Prostate gland (tissue), 2 donors: Measurements from ENCODE around the gene CDYL2. TPM values are rescaled to one million over a fixed set of nuclear protein-coding genes. Genes with fewer than 3 reads are reported as not detected.
A peak's percentile ranks its signal among the peaks of the same experiment; 100 is the strongest.

Experiments used
- DNase-seq: peaks from one replicate; pipeline ENCODE4 v3.0.0-alpha.2; 2019; ENCODE audit warnings: low spot score
- H3K27ac ChIP-seq, 2 donors: fragments of 200-600 bp; sonication (generic); 2 replicates each; pipeline ENCODE4 v1.5.1; 2017 to 2019
- H3K27me3 ChIP-seq: fragments of 200-600 bp; sonication (generic); replicated peaks from 2 replicates; pipeline ENCODE4 v1.5.1; 2019; ENCODE audit not compliant: insufficient read depth
- H3K36me3 ChIP-seq, 2 donors: fragments of 200-600 bp; sonication (generic); 1 replicate in 1 of 2; 2 replicates in 1 of 2; pipeline versions ENCODE4 v1.5.1 to v1.8.1; 2017 to 2019
- H3K4me1 ChIP-seq: fragments of 200-600 bp; sonication (generic); replicated peaks from 2 replicates; pipeline ENCODE4 v1.5.1; 2019
- H3K4me3 ChIP-seq, 2 donors: fragments of 200-600 bp; sonication (generic); 2 replicates each; pipeline ENCODE4 v1.5.1; 2017 to 2019
- H3K9me3 ChIP-seq: fragments of 200-600 bp; sonication (generic); 2 replicates; pipeline ENCODE4 v1.5.1; 2017
- POLR2A ChIP-seq: fragments of 450-650 bp; IDR thresholded peaks from one replicate; pipeline ENCODE4 v1.6.1; 2016; ENCODE audit warnings: antibody characterized with exemption, mild to moderate bottlenecking
- POLR2AphosphoS5 ChIP-seq: sonication (generic); formaldehyde crosslinking; IDR thresholded peaks from one replicate; pipeline ENCODE4 v1.6.1; 2017; ENCODE audit warnings: antibody characterized with exemption
- WGBS: methylation state at CpG from one replicate; pipeline ENCODE4 v1.1.5; 2018; 5-methylcytosine and 5-hydroxymethylcytosine counted together
- intact Hi-C: fragments of 100-400 bp; cut with DNase I; formaldehyde crosslinking; loops from one replicate; pipeline ENCODE4 v1.14.2; 2022
- total RNA-seq, 2 donors: library from RNA; depleted of rRNA; stranded (reverse); fragments of >200 nt; gene quantifications; one replicate each; pipeline ENCODE4 v1.1.0, GENCODE V29; 2016
- TF ChIP-seq, protein P1 (sequence below), 4 experiments: fragments of 200-600 bp in 2 of 4; fragments of 450-650 bp in 2 of 4; sonication (generic) in 2 of 4; IDR thresholded peaks; 1 replicate in 3 of 4; 2 replicates in 1 of 4; pipeline ENCODE4 v1.5.1; 2016 to 2019; ENCODE audit warnings: antibody characterized with exemption in 4 of 4, mild to moderate bottlenecking in 2 of 4, moderate library complexity in 2 of 4

CDYL2 gene
- total RNA-seq, 2 donors from 2014 or later, result 42.8 to 63.7 TPM

GRCh38 chr16:80691111-80691741, 113.2 kb downstream of the CDYL2 start:
- H3K4me1 ChIP-seq, result no peaks in the 10 kb centered on the region
- 90% methylated on average over 3 of the region's 3 CpGs for WGBS
- no peaks in the 10 kb centered on the region for H3K27me3 ChIP-seq
- TF ChIP-seq, protein P1, sequence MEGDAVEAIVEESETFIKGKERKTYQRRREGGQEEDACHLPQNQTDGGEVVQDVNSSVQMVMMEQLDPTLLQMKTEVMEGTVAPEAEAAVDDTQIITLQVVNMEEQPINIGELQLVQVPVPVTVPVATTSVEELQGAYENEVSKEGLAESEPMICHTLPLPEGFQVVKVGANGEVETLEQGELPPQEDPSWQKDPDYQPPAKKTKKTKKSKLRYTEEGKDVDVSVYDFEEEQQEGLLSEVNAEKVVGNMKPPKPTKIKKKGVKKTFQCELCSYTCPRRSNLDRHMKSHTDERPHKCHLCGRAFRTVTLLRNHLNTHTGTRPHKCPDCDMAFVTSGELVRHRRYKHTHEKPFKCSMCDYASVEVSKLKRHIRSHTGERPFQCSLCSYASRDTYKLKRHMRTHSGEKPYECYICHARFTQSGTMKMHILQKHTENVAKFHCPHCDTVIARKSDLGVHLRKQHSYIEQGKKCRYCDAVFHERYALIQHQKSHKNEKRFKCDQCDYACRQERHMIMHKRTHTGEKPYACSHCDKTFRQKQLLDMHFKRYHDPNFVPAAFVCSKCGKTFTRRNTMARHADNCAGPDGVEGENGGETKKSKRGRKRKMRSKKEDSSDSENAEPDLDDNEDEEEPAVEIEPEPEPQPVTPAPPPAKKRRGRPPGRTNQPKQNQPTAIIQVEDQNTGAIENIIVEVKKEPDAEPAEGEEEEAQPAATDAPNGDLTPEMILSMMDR (IDR thresholded peaks at IDR 0.05), result no peak
- no peak for TF ChIP-seq POLR2A
- TF ChIP-seq POLR2AphosphoS5, result no peak
- no peaks in the 10 kb centered on the region for H3K36me3 ChIP-seq
- no peak overlapping the region for H3K27ac ChIP-seq
- intact Hi-C loops, result no loop called here
- DNase-seq, result peak; percentile 1
- H3K9me3 ChIP-seq, result no peaks in the 10 kb centered on the region
- H3K4me3 ChIP-seq, result no peak overlapping the region

DNA sequence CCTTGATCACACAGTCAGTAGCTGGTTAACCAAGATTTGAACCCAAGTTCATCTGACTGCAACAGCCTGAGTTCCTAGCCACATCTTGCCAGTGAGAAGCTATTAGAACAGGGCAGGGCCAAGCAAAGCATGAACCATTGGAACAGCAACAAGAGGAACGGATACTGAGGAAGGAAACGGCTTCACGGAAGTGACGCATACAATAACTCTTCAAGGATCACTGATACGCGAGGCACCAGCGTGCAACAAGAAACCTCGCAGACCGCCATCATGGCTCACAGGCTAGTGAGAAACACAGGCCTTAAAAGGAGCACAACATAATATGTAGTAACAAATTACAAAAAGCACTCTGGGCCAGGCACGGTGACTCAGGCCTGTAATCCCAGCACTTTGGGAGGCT, 114.9 kb downstream of the CDYL2 start:
- DNase-seq, result peak; percentile 2
- intact Hi-C loops, result no loop called here
- Histone ChIP-seq H3K36me3 (no peaks in the 10 kb centered on the region), H3K4me1 (no peaks in the 10 kb centered on the region), H3K27ac (no peak overlapping the region), H3K27me3 (no peaks in the 10 kb centered on the region), H3K4me3 (no peak overlapping the region), H3K9me3 (no peaks in the 10 kb centered on the region)
- TF ChIP-seq POLR2A, result no peak
- TF ChIP-seq, protein P1 (IDR thresholded peaks at IDR 0.05), result no peak
- no peak for TF ChIP-seq POLR2AphosphoS5
- WGBS, result 78% methylated on average over 10 of the region's 10 CpGs

- Histone ChIP-seq H3K27me3 (no peaks in the 10 kb centered on the region), H3K9me3 (no peaks in the 10 kb centered on the region), H3K4me1 (no peaks in the 10 kb centered on the region), H3K4me3 (no peak overlapping the region), H3K36me3 (no peaks in the 10 kb centered on the region), H3K27ac (no peak overlapping the region)
- intact Hi-C loops, result no loop called here
- whole genome bisulfite sequencing, result 81% methylated on average over 4 of the region's 4 CpGs
- TF ChIP-seq POLR2A (no peak), POLR2AphosphoS5 (no peak)
- TF ChIP-seq, protein P1 (IDR thresholded peaks at IDR 0.05), result no peak
- DNase-seq, result peak; percentile 0
Measured at GRCh38 chr16:80687606-80688005, 116.8 kb downstream of the CDYL2 start.

DNA sequence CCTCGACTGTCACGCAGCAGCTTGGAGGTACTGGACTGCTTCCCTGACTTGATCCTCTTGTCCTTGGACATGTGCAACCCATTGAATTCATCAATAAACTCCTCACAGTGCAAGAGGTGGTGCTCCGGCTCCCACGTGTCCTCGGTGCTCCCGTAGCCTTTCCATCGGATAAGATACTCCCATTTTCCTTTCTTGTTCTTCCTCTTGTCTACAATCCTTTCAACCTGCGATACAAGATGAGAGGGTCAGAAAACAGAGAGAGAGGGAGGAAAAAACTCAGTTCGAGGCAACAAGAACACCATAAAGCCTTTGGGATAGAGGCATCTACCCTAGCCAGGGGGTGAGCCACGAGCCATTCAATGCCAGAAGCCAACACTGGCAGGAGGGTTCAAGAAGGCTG, 119.5 kb downstream of the CDYL2 start:
- H3K4me3 ChIP-seq, result no peak overlapping the region
- 98% methylated on average over 10 of the region's 10 CpGs for WGBS
- TF ChIP-seq POLR2AphosphoS5, result no peak
- no peak for TF ChIP-seq POLR2A
- TF ChIP-seq, protein P1 (IDR thresholded peaks at IDR 0.05), result no peak

DNA sequence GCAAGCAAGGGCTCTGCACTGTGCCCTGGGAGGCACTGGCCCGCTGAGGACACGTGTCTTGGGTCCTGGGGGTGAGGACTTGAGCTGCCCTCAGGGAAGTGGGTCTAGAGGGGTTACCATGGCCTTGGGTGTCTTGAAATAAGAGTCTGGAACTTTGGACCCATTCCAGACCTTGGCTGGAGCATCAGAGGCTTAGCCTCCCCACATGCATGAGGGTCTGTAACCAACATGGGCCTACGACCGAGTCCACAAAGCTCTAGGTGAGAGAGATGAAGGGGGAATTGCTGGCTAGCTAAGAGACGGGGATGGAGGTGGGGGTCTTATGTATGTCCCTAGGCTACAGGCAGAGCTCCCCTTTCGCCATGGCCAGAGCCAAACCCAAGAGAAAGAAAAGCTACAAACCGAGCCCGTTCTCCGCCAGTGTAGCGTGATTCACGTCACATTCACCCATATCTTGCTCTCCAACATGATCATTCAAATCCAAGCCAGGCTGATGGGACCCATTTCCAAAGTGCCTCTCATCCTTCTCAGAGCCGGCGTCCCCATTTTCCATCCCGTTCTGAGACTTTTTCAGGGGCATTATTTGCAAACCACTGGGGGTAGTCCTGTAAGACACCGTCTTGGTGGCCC, 120.1 kb downstream of the CDYL2 start:
- intact Hi-C loops, result no loop called here
- no peak for TF ChIP-seq POLR2A
- TF ChIP-seq POLR2AphosphoS5, result no peak
- TF ChIP-seq, protein P1 (IDR thresholded peaks at IDR 0.05), result no peak
- no peak overlapping the region for H3K27ac ChIP-seq
- no peaks in the 10 kb centered on the region for H3K27me3 ChIP-seq
- no peaks in the 10 kb centered on the region for H3K4me1 ChIP-seq
- H3K9me3 ChIP-seq, result no peaks in the 10 kb centered on the region
- 96% methylated on average over 15 of the region's 15 CpGs for WGBS
- peak; percentile 1 for DNase-seq
- no peaks in the 10 kb centered on the region for H3K36me3 ChIP-seq
- no peak overlapping the region for H3K4me3 ChIP-seq

More for the DNA sequence above, 119.5 kb downstream of the CDYL2 start:
- no peak for DNase-seq
- Histone ChIP-seq H3K27me3 (no peaks in the 10 kb centered on the region), H3K36me3 (no peaks in the 10 kb centered on the region), H3K27ac (no peak overlapping the region), H3K9me3 (no peaks in the 10 kb centered on the region), H3K4me1 (no peaks in the 10 kb centered on the region)
- intact Hi-C loops, result no loop called here
